ENCODE data around the gene ARHGAP22.
A peak's percentile ranks its signal among the peaks of the same experiment; 100 is the strongest.

The ARHGAP22 gene

DNA sequence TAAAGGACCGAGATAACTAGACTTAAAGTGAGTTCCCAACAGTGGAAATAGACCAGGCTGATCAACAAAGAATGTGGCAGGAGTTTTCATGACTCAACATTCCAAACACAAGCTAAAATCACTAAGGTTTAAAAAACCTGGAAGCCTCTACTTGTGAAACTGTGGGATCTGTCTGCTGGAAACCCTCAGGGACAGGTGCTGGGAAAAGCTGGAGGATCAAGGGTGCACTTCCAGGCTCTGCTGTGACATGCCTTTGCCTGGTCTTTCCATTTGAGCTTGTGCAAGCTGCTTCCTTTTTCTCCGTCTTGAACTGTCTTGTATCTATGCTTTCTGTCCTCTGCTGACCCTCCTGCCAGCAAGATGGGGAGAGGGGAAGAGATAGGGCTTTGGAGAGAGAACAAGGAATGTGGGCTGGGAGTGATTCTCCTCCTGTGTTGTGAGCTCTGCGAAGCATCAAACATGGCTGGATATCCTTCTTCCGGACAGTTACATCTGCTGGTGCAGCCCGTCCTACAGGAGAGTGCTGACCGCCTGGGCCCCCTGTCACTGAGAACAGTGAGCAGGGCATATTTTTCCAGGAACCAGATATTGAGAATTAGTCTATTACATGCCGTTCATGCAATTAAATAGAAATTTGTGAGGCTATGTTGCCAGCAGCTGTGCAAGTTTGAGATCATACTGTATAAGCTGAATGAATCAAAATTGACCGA is 25.5 kb downstream of the ARHGAP22 start:
- DNase-seq: no peak

DNA sequence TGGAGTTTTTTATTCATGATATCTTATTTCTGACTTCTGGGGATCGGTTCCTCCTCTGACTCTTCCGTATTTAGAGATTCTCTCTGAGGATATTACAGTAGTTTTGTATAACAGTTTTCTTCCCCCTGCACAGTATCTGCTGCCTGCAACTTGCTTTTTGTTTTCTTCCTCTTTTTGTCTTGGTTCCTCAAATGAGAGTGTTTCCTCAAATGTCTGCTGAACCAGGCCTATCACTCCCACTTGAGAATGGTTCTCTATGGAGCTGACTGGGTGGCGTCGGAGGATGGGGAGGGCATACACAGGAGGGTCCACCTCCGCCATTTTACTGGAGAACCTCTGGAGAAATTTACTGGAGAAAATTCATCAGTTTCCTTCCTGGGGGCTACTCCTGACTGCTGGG is 27.7 kb downstream of the ARHGAP22 start:
- DNase-seq: no peak

DNA sequence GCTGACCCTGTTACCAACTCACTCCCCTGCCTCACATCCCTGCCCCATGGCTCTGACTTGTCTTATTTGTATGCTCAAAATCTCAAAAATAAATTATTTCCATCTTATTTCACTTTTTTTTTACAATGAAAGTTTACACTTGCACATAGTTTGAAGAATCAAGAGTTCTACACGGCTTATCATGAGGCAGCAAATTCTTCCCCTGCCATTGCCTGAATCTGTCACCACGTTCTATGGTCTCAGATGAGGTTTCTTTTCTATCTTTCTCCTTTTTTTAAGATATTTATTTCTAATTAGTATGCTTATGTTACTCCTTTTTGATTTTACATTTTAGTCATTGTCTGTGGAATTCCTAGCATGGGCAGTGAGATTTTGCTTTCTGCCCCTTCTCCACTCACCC is 28.4 kb downstream of the ARHGAP22 start:
- no peak for DNase-seq

DNA sequence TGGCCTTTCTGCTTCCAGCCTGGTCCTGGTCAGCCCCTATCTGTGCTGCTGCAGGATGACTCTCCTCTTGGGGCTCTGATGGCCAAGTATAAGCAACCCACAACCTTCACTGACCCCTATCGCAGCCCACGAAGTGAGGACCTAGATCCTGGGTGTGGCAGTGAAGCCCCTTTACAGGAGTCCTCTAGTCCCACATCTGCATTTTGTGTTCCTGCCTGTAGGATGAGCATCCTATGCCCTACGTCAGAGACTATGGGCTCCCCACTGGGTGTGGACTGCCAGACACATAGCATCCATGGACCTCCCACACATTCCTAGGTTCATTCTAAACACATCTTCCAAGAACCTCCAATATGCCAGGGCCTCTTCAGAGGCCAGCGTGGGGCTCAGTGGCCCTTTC is 29.0 kb downstream of the ARHGAP22 start:
- DNase-seq: no peak

DNA sequence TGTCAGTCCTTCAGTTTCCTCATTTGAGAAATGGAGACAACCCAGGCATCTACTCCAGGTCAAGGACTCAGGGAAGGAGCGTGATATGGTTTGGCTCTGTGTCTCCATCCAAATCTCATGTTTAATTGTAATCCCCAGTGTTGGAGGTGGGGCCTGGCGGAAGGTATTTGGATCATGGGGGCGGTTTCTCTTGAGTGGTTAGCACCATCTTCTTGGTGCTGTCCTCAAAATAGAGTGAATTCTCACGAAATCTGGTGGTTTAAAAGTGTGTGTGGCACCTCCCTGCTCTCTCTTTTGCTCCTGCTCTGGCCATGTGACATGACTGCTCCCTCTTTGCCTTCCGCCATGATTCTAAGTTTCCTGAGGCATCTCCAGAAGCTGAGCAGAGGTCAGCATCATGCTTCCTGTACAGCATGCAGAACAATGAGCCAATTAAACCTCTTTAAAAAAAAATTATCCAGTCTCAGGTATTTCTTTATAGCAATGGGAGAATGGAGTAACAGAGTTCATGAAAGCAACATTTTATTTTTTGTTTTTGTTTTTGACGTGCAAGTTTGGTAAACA is 30.0 kb downstream of the ARHGAP22 start:
- no peak for DNase-seq

DNA sequence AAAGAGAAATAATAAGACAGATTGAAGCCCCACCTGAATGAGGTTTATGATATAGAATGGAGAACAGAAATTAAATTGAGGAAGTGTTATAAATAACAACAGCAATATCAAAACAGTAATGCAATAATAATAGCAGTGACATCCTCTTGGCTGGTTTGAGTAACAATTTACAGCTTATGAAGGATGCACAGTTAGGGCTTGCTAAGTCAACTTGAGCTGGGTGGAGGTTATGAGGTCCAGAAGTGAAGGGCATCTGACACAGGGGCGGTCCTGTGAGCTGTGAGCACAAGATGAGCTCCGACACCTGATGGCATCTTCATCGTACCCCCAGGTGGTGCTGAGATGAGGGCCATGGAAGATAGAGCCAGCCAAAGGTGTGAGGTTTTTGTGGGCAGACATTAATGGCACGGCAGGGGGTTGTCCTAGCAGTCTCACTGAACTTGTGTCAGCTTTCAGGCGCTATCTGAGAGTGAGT is 30.5 kb downstream of the ARHGAP22 start:
- no peak for DNase-seq

DNA sequence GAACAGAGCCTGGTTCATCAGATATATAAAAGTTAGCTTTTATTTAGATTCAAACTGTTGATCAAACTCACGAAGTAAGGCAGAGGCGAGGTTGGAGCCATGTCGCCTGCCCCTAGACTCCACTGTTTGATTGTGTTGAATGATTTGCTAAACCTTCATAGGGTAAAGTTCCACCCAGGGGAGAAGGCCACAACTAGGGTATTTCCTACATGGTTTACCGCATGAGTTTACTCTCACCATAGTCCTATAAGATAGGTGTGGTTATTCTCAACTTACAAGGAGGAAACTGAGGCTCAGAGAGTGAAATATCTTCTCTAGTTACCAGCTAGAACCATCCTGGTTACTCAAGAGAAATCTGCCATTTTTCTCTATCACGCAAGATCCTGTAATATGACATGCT is 31.8 kb downstream of the ARHGAP22 start:
- DNase-seq: no peak

DNA sequence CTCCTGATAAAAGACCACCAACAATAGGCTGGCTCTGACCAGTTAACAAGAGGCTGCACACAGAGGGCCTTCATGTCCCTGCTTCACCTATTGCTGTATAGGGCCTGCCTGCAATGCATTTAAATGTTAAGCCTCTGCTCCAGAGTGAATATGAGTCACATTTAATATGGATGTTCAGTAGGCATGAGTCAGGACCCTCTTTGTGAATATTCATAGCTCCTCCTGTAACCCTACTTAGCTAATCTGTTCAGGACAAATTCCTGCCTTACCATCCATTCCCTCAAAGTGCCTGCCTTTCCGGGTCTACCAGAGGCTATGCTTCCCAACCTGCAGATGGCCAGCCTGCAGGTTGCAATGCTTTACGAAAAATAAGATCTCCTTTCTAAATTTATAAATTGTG is 32.5 kb downstream of the ARHGAP22 start:
- no peak for DNase-seq

DNA sequence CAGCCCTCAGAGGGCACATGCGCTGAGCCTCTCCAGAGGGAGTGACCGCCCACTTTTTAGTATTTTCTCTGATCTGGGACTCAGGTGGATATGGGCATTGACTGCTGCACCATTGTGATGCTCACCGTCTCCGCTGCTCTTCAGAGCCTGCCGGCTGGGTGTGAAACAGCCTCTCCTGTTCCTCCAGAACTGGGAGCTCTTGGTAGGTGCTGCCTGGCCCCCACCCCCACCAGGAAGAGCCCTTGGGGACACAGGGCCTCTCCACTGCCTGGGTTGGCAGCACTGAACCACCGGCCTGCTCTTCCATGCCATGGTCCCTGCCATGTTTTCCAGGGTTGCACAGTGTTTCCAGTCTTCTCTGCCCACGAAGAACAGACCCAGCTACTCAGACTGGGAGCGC is 36.3 kb downstream of the ARHGAP22 start:
- no peak for DNase-seq

DNA sequence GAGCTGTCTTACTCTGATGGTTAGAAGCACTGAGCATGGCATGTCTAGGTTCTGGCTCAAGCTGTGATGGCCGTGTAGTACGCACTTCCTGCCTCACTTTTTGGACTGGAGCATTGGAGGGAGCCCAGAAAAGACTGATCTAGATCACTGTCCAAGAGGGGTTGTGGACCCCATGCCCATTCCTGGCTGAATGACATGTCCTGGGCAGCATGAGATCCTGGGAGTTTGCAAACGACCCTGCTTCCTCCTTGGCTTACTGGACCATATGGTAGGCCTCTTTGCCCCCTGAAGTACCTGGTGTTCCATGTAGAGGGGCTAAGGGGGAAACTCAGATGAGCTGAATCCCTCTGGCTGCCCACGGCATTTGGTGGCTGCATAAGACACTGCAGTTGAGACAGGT is 36.7 kb downstream of the ARHGAP22 start:
- DNase-seq: no peak

DNA sequence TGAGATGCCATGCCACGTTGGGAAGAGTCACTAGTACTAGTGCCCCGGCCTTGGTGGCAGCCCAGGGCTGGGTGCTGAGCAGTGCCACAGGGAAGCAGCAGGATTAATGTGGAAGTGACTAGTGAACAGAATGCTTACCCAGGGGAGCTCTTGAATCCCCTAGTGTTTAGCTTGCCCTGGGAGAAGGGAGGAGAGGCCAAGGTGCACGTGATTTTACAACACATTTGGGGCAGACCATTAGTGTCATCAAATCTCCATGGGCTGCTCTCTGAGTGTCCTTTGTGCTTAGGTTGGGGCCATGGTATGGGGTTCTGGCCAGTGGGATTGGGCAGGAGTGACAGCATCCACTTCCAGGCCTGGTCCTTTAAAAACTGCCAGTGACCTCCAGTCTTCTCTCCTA is 37.5 kb downstream of the ARHGAP22 start:
- DNase-seq: no peak

DNA sequence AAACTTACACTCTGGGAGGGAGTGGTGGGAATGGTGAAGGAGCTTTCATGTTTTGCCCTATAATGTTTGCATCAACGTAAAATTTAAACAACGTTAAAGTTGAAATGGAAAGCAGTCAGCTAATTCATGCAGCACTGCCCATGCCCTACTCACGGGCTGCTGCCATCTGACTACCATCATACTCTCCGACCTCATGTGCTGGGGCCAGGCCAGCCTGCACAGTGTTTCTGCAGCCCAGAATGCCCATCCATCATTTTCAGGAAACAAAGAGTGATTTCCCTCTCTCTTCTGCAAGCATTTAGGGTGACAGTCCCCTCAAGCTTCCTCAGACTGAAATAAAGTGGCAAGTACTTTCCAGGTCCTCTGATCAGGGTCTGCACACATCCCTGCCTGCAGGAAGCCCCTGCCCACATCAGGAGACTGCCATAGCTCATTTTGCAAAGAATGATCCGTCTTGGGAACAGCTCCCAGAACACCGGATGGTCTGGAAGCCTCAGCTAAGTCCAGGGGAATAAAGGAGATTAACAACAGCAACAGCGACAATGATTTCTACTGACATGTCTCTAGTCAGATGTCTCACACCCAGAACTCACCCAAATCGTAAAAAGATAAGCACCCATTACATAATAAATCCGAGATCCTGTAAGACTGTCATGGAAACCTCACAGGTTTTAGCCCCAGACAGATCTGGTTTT is 40.3 kb downstream of the ARHGAP22 start:
- DNase-seq: no peak

DNA sequence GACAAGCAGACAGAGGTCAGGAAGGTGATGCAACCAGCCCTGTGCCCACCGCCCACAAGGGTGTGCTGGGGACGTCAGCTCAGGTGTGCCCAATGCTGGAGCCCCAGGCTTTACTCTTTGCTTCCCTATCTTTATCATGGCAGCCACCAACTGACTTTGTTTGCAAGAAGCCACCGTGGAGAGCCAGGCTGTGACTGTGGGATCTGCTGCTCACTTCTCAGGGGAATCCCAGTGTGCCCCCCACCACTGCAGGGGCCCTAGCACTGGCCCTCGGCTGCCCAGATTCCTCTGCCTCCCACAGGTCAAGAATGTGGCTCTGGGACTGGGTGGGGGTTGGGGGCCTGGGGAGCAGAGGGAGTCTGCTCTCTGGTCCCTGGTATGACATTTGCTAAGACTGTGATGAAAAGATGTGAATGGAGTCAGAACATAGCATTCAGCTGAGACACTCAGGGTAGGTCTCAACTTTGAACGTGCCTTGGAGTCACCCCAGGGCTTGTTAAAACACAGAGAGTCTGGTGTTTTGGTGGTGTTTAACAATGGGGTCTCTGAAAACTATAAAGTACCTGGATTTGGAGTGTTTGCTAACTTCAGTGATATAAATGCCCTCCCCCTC is 47.3 kb downstream of the ARHGAP22 start:
- DNase-seq: no peak

DNA sequence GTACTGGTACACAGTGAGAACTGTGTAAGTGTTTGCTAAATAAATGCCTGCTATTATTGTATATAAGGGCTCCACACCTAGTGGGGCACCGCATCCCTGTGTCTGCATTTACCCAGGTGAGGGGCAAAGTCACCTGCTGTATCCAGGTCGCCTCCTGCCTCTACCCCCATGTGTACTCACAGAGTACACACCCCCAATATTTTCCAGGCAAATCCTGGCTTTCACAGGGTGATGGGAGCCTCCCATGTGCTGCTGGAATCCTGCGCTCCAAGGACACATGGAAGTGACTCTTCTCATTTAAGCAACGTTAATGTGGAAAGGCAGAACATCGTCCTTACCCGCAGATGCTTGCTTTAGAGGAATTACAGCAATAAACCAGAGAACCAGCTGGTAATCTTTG is 48.2 kb downstream of the ARHGAP22 start:
- no peak for DNase-seq

DNA sequence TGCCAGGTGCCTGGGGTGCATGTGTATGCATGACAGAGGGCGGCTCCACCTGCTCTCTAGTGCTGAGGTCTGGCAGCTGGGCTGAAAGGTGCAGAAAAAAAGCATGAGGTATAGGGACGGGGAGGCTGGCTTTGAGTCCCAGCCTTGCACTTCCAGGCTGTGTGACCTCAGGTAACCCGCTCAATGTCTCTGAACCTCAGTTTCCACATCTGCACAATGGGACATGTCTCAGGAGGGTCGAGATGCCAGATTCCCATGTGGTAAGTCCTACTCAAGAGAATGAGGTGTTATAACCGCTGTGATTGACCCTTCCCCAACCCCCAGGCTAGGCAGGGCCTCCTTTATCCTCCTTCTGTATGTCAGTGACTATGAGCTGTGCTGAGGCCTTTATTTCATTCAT is 48.8 kb downstream of the ARHGAP22 start:
- no peak for DNase-seq

DNA sequence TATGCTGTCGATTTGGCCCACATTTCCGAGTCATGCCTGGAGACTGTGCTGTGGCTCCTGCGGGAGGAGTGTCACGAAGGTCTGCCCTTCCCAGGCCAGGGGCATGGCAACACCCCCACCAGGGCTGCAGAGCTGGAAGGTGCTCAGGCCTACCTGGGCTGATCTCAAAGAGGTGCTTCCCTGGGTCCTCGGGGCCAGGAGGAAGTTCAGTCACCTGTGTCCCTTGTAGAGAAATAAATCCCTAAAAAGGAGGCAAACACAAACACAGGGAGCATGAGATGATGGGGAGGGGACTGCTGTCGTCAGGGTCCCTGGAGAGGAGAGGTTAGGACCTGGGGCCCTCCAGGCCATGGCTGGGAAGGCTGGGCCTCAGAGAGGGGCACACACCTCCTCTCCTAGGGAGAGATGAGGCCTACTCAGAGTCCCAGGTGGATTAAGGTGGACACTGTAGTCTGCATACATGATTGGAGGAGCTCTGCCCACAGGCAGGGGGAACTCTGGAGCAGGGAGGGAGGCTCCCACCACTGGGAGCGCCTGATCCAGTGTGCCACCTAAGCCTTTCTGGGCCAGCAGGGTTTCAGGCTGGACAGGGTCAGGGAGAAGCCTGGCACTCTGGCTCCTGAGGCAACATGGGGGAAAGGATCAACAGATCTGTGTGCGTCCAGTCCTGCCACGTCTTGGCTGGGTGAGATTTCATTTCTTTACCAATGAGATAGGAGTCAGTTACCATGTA is 49.4 kb downstream of the ARHGAP22 start:
- no peak for DNase-seq

DNA sequence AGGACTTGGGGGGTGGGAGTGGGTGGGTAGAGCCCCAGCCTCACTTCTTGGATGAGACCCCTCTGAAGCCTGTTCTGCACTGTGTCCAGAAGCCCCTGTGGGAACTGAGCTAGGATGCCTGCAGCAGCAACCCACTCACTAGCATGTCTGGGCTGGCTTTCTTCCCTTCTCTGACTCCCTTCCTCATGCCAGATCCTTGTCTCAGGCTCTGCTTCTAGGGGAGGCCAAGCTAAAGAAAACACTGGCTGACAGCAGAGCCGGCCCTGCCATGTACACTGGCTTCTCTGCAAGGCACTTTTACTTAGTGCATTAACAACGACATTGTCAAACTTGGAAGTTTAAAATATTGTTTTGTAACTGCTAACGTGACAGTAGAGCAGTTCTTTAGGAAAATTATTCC is 50.2 kb downstream of the ARHGAP22 start:
- DNase-seq: no peak

DNA sequence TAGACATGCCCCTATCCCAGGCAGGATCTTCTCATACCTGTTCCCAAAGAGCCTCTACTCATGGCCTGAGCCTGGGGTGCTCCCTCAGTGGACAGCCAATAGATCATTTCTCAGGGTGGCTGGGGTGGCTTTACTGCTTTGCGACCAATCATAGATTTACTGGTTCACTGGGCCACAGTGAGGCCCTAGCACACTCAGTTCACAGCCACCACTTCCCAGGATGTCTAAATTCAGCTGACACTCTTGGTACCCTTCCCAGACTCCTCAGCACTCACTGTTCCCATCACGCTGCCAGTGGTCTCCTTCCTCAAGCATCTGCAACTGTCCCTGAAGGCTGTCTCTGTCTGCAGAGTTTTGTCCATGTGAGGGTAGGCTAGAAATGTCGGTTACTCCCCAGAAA is 50.6 kb downstream of the ARHGAP22 start:
- no peak for DNase-seq

DNA sequence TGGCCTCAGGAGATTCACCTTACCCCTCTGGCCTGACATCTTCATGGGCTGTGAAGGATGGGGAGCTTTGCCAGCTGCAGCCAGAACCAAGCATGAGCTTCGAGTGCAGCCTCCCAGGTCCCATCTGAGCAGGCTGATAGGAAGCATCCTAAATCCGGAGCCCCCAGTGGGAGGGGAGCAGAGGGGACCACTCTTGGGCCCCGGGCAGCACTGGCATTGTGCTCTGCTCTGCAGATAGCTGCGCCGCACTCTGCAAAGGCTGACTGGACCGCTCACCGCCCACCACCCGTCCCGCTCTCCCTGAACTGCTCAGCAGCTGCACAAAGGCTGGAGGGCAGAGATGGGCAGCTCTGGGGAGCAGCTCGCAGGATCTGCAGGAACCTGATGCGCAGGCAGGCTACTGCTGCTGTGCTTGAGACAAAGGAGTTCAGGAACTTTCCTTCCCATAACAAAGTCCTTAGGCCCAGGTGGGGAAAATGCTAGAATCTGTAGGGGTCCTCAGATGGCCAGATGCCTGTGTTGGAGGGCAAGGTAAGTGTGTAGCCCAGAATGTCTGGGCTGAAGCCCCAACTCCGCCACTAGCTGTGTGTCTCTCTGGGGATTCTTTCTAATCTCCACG is 51.8 kb downstream of the ARHGAP22 start:
- DNase-seq: no peak

DNA sequence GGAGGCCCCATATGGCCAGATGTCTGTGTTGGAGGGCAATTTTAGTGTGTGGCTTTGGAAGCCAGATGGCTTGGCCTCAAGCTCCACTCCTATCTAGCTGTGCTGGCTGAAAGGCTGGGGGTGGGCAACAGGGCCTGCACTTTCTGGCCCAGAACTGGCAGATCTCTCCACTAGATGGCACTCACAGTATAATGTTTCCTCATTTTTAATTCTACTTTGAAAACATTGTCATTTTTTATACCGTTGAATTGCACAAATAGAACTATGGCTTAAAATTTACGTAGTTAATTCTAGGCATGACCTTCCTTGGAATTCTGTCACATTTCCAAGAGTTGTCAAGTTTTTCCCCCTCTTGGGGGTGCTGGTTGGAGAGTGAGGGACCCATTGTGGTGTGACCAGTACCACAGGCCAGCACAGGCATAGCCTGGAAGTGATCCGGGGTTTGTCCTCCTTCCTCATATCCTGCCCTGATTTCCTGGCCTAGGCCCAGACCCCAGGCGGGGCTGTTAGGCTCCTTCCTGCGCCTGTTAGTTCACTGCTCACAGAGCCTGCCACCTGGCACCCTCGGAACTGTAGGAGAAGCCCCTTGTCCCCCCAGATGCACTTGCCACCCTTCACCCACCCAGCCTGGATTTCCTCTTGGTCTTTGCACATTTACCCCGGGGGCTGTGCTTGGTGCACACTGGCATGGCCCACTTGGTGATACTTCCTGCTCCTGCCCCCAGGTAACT is 52.8 kb downstream of the ARHGAP22 start:
- DNase-seq: peak; percentile 12

DNA sequence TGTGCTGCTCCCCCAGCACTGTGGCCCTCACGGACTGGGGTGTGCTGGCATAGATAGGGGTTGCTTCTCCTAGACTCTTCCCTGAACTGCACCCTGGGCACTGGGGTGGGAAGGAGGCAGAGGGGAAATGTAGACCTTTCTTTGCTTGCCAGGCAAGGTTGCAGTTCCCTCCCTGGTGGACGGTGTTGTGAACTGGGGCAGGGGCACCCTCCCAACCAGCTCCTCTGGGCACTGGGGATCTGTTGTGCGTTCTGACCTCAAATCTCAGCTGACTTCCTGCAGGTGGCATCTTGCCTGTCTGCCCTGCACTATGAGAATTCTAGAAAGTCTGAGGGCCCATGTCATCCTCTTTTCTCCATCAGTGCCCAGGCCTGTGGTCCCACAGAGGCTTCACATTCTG is 53.9 kb downstream of the ARHGAP22 start:
- no peak for DNase-seq

DNA sequence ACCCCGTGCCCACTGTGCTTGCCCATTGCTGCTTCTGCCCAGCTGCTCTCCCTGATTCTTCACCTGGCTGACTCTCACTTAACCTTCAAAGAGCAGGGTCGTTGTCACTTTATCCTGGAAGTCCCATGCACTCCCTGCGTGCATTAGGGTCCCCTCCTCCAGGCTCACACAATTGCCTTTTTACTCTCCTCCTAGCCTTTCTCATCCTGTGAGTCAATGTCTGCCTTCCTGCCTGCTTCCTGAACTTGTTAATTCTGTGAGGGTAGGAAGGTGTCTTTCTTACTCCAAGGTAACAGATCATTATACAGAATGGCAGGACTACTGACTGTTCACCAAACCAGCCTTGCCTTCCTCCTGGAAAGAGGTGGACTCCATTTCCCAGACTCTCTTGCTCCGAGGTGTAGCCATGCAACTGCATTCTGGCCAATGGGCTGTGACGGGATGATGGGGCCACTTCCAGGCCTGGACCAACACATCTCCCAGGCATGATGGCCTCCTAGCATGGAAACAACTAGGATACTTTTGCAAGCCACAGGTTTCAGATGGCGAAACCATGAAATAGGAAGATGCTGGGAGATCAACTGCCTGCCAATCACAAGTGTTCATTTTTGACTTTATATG is 54.7 kb downstream of the ARHGAP22 start:
- no peak for DNase-seq

Measured in CD4-positive, alpha-beta T cell treated with Interleukin-17A for 4 hours (primary cell).